Measurements from ENCODE around the gene ZNF580.
A peak's percentile ranks its signal among the peaks of the same experiment; 100 is the strongest.

The ZNF580 gene

DNA sequence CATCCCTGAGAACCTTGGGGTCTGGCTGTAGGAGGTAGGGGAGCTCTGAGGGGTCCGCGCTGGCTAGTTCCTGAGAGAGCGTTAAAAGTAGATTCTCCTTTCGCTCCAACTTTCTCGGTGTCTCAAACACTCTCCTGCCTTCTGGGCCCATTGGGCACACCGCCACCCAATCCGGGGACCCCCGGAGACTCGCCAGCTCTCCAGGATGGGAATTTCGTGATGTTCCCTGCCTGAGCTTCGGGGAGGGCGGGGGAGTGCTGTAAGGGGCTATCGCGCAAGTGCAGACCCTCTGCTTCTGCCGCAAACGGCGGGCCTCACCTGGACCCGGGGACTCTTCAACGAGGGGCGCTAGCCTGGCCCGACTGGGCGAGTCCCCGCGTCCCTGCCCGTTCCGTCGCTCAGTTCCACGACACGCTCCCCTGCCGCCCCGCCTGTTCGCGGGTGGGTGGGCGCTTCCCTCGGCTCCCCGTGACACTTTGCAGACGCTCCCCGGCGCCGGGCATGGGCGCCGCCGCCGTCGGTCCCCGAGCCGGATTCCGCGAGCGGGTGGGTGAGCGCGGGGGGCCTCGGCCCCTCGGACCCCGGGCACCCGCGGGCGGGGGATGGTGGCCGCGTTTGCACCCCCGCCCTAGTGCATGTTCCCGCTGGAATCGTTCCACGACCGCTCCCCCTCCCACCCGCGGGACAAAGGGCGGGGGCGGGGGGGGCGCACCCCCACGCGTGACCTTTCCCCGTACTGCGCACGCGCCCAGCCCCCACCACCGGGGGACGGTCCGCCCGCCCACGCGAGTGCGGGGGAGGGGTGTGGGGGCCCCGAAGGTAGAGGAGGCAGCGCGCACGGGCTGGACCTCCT lies 7.2 kb downstream of the ZNF580 start, which contains the start of gene CCDC106:
Gene CCDC106 (plus strand): TSS at position 481 of the 853 bp plus-strand sequence. CDS start 835 bp downstream, outside the sequence.
- DNase-seq, result peak; percentile 82

DNA sequence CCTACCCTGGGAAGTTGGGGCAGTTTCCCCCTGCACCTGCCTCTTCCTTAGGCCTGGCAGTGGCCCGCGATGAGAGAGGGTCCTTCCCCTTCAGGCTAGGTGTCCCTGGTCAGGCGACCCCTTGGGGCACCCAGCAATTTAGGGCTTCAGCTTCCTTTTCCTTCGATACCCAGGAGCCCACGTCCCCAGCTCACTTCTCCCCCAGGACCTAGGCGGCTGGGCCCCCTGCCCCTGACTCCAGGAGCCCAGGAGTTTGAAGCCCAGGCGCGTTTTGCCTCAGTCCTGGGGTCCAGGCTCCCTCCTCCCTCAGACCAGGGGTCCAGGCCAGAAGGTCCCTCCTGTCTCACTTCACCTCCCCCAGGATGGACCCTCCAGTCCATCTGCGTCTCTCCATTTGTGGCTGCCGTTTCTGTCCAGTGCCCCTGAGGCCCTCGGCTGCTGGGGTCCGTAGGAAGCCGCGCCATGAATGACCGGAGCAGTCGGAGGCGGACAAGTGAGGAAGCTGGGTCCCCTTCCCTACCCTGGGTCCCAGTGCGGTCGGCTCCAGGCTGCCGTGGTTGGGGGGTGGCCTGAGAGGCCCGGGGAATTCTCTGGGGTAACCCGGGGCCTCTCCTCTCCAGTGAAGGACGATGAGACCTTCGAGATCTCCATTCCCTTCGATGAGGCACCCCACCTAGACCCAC lies 7.9 kb downstream of the ZNF580 start:
- DNase-seq, result no peak

DNA sequence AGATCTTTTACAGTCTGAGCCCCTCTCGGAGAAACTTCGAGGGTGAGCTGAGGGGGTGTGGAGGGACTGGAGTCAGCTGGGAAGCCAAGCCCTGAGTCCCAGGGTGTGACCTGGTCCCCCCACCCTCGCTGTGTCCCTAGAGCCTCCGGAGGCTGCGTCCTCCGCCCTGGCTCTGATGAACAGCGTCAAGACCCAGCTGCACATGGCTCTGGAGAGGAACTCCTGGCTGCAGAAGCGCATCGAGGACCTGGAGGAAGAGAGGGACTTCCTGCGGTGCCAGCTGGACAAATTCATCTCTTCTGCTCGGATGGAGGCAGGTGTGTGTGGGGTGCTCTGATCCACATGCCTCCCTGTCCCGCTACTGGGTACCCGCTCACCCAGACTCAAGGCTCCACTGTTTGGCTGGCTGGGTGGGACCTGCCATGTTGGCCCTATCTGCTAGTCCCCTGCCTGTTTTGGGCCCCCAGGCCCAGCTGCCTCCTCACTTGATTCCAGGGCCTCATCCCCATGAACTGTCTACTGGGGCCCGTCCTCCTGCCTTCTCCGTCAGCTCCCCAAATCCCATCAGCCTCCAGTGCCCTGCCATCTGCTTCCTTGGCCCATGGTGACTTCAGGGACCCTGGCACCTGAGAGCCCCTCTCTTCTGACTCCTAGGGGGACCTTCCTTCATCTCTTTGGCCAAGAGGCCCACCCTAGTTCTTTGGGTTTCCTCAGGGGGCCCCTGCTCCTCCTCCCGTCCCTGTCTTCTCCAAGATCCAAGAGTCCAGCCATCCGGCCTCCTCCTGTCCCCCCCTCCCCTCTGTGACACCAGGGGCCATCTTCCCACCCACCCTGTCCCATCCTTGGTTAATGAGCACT lies 8.7 kb downstream of the ZNF580 start:
- no peak for DNase-seq

DNA sequence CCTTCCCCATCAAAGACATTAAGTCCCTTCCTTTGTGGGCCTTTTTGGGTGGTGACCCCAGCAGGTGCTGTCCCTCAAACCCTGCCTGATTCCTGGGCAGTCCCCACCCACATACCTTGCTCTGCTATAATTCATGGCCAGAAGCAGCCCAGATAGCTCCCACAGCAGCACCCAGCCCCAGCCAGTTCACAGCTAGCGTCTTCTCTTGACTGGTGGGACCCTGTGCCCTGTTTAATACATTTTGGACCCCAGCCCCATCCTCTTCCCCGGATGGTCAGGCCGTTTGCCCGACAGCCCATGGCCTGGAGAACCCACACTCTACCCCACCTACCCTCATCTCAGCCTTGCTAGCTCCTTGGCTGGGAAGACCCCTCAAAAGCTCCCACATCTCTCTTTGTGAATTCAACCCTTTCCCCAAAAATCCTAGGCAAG lies 9.3 kb downstream of the ZNF580 start:
- DNase-seq, result no peak

DNA sequence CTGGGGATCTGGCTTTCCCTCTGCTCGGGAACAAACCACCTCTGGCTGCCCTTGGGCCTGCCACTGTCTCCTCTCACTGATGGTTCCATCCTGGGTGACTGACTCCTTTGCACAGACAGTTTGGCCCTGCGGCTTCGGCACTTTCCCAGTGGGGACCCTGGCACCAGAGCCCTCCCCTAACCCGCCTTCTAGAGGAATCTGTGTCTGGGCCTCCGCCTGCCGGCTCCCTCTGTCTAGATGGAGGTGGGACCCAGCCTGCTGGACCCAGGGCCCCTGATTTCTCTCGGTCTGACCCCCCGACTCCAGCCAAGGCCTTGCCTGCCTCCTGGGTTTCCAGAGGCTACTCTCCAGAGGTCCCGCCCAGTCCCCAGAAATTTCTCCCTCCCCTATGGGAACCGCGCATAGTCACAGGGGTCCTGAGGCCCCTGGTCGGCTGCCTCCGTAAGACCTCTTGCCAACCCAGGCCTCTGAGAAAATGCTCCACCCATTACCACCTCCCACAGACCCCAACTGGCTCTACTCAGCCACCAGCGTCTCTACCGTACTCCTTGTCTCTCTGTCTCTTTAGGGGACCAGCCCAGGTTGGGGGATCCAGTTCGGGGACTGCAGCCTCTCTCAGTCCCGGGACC lies 9.9 kb downstream of the ZNF580 start:
- DNase-seq, result no peak

DNA sequence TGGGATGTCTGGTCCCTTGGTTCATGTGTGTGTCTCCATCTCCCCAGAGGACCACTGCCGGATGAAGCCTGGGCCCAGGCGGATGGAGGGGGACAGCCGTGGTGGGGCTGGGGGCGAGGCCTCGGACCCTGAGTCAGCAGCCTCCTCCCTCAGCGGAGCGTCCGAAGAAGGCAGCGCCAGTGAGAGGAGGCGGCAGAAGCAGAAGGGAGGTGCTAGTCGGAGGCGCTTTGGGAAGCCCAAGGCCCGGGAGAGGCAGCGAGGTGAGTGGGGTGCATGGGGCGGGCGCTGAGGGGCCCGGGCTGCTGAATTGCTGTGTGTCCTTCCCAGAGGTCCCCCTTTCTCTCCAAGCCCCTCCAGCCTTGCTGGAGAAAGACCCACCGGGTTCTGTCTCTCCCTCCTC lies 10.4 kb downstream of the ZNF580 start:
- no peak for DNase-seq

DNA sequence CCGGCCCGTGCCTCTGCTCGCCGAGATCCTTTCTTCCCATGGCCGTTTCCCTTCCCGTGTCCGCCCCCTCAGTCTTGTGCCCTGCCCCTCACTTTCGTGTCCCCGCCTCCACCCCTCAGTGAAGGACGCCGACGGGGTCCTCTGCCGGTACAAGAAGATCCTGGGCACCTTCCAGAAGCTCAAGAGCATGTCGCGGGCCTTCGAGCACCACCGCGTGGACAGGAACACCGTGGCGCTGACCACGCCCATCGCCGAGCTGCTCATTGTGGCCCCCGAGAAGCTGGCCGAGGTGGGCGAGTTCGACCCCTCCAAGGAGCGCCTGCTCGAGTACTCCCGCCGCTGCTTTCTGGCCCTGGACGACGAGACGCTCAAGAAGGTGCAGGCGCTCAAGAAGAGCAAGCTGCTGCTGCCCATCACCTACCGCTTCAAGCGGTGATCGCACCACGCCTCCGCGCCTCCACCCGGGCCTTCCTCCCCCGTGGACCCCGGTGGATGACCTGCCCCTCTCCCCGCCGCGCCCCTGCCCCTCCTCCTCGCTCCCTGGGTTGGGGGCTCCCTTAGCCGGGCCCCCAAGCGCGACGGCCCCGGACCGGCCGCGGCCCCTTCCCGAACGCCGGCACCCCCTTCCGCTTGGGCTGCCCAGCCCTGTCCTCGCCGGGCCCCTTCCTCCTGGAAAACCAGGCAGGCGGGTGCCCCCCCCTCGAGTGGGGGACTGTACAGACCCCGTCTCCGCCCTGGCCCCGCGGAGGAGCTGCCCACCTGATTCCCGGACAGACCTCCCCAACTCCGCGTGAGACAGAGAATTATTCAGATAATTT lies 11.7 kb downstream of the ZNF580 start:
- no peak for DNase-seq

DNA sequence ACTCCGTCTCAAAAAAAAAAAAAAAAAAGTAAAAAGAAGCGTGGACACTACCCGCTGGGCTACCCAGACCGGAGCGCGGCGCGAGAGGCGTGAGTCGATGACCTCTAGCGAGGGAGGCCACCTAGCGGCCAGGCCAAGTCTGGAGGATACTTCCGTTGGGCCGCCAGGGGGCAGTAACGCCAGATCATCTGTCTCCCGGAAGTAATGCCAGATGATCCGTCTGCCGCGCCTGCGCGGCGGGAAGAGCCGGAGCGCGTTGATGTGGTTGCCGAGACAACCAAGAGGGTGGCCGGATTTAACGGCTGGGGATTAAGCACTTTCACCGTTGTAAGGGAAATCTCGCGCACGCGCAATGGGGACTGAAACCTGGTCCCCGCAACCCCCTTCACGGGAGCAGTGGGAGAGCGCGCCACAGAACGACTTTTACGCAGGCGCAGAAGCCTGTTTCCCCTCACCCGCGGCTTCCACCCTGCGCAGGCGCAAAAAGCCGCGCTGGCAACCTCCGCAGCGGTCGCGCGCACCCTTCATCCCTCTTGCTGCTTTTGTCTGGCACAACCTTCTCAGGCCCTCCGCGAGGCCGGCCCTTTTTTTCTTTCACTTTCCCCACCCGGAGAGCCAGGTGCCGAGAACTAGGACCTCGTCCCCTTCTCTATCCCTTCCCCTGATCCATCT lies 13.0 kb downstream of the ZNF580 start:
- DNase-seq, result peak; percentile 99

DNA sequence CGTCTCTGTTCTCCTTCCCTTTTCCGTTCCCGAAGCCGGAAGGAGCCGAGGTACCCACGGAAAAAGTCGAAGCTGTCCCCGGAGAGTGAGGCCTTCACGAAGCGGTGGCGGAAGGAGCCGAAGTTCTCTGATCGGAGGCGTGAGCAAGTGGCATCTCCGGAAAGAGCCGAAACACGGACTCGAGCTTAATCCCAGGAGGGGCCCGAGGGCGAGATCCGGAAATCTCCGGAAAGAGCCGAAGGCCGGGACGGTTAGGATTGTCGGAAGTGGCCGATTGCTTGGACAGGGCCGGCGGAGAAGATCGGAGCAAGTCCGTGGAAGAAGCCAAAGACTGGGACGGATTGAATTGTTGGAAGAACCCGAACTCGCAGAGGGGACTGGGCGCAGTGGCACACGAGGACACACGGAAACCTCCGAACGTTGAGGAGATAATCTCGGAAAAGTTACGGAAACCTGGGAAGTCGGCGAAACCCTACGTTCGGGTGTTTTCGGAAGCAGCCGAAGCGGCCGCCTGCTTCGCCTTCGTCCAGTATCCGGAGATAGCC lies 13.6 kb downstream of the ZNF580 start:
- peak; percentile 99 for DNase-seq

DNA sequence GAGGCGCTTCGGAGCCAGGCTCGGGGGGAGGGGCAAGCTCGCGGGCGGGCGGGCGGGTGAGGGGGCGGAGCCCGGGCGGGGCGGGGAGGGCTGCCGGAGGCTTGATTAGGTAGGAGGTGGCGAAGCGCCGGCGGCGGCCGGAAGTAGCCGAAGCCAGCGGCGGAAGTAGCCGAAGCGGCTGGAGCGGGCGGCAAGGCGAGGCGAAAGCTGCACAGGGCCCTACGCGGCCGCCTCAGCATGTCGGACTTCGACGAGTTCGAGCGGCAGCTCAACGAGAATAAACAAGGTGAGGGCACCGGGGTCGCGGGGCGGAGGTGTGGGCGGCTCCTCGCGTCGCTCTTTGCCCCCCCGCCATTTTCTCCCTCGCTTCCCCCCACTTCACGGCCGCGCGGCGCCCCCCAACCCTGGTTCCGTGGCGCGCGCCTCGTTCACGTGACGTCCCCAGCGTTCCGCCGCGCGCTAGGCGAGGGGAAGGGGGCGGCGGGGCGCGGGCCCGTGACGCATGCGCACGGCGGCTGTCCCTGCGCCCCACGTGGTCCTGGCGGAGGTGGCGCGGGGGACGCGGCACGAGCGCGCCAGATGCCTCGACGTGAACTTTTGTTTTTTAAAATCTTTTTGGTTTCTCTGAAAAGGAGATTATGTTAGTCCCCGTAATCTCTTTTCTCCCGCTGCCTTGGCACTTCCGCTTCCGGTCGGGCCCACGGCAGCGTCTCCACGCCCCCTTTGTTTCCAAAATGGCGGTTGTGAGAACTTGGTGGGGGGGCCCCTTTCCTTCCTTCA lies 14.3 kb downstream of the ZNF580 start, which contains the start of gene U2AF2:
Gene U2AF2 (plus strand): TSS at position 168 of the 780 bp plus-strand sequence. CDS start 70 bp downstream, at position 238.
- peak; percentile 91 for DNase-seq

DNA sequence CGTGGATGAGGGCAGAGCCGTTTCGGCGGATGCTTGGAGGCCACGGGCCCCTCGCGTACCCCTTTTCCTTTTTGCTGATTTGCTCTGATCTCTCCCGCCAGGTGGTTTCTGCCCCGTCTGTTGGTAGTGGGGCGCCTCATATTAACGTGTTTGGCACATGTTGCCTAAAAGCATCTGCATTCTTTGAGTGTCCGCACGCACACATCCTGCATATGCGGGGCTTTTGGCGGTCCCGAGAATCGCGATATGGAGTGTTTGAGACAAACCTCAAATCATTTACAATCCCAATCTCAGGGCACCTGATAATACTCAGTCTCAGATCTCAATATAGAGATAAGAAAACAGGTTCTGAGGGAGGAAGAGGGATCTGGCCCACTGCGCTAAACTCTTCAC lies 14.8 kb downstream of the ZNF580 start:
- no peak for DNase-seq

DNA sequence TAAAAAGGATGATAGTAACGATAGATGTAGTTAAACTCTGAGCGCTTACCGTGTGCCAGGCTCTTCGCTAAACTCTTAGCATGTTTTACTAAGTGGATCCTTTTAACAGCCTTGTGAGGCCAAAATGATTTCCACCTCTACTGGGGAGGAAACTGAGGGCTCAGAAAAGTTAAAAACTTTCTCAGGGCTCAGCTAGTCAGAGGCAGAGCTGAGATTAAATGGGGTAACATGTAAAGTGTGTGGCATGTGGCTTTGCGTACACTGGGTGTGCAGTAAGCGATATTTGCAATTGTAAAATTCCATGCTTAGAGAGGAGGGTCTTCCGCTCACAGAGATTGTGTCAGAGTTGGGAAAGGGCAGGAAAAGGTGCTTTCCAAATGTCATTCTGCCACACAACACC lies 15.8 kb downstream of the ZNF580 start:
- DNase-seq, result no peak

DNA sequence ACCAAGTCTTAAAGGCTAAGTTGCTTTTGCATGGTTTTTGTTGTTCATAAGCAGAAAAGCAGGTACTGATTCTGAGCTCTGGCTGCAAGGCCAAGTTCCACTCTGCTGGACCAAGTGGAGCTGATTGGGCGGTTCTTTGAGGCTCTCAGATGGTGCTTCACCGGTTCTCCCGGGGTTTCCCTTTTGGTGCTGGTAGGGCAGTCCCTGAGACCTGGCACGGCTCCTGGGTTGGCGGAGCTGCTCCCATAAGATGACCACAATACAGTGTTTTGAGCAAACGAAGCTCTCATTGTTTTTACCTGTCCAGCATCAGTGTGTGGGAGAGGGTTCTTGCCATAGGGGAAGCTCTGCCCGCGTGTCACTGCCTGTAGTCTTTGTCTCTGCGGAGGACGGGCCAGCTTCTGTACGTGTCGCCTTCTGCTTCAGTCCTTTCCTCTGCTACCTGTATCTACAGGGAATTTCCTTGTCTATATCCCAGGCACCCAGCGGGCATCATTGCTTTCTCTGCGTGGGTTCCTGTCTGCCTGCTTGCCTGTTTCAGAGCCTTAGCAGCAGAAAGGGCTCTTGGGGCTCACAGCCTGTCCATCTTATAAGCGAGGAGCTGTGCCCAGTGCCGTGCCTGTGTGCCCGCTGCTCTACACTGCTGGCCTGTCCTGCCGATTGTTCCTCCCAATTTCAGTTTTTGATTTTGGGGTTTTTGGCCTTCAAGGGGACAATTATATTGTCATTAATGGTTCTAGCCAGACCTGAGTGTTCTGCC lies 16.4 kb downstream of the ZNF580 start:
- no peak for DNase-seq

DNA sequence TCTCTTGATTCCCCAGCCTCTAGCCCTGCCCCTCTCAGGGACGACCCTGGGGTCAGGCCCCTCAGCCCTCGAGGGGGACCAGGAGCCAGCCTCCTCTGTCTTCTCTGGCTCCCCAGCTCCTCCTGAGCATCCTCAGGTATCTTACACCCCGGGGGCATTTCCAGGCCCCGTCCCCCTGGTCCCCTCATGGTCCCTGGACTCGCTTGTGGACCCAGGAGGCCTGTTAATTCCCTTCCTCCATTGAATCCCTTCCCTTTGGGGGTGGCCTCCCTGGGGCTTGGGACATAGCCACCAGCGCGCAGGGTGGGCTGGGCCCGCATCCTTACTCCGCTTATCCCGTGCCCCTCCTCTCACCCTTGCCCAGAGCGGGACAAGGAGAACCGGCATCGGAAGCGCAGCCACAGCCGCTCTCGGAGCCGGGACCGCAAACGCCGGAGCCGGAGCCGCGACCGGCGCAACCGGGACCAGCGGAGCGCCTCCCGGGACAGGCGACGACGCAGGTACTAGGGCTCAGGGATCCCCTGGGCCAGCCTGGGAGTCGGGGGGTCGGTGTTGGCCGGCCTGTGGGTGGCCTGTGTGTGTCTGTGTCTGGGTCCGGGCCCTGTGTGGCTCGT lies 18.2 kb downstream of the ZNF580 start:
- DNase-seq, result no peak

DNA sequence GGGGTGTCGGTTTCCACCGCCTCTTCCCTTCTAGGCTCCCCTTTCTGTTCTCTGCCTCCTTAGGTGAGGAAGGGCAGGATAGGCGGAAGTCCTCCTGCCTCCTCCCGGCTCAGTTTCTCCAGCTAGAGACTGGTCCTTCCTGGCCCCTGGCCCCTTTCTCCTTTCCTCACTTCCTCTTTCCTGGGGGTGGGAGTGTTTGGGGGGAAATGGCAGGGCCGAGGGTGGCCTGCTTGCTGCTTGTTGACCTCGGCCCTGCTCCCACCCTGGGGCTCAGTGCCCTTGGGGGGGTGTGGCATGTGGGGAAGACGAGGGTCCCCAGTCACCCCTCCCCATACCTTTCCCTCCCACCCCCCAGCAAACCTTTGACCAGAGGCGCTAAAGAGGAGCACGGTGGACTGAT lies 19.0 kb downstream of the ZNF580 start:
- no peak for DNase-seq

DNA sequence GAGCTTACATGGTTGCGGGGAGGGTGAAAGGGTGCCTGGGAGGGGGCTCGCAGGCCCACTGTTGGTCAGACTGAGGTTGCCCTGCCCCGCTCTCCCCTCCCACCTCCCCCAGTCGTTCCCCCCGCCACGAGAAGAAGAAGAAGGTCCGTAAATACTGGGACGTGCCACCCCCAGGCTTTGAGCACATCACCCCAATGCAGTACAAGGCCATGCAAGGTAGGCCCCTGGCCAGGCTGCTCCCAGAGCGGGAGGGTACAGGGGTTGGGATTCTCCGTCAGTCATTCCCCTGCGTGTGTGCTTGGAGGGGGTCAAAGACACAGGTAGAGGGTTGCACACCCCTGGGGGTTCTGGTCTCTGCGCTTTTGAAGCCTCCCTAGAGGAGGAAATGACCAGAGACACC lies 19.6 kb downstream of the ZNF580 start:
- no peak for DNase-seq

DNA sequence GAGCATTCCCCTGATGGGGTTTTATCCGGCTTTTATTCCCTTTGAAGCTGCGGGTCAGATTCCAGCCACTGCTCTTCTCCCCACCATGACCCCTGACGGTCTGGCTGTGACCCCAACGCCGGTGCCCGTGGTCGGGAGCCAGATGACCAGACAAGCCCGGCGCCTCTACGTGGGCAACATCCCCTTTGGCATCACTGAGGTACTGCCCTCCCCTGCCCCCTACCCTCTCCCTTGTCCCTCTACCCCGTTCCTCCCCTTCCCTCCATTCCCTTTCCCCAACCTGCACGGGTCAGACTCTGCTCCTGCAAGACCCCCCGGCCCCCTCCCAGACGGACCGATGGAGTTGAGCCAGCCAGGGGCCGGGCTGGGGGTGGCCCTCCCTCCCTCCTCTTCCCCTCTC lies 20.2 kb downstream of the ZNF580 start:
- no peak for DNase-seq

DNA sequence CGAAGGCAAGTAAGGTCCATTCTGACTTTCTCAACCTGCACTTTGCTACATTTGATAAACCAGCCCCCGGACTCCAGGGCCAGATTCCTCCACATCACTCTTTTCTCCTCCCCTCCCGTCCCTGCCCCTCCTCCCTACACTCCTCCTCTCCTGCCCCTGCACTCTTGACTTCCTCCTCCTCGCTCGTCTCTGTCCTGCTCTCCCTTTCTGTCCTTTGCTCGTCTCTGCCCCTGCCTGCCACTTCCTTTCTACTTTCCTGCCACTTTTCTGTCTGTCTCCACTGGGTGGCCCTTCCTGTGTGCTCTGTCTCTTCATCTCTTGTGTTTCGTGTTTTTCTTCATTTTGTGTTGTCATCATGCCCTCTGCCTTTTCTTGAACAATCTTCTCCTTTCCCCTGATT lies 21.0 kb downstream of the ZNF580 start:
- no peak for DNase-seq

All from fibroblast of skin of abdomen (primary cell).